PC-9 (cell line): Measurements from ENCODE around the gene VPS35.

ENCODE experiments used
- EZH2 ChIP-seq: fragments of 200-600 bp; sonication (generic); IDR thresholded peaks from 2 replicates; pipeline ENCODE4 v1.8.0; 2017; ENCODE audit warnings: antibody characterized with exemption, low read depth
- TF ChIP-seq, protein P1 (sequence below): fragments of 200-600 bp; sonication (generic); conservative IDR thresholded peaks from 2 replicates; pipeline ENCODE4 v1.6.1; 2017; ENCODE audit warnings: mixed run types, antibody characterized with exemption, mild to moderate bottlenecking, moderate library complexity

DNA sequence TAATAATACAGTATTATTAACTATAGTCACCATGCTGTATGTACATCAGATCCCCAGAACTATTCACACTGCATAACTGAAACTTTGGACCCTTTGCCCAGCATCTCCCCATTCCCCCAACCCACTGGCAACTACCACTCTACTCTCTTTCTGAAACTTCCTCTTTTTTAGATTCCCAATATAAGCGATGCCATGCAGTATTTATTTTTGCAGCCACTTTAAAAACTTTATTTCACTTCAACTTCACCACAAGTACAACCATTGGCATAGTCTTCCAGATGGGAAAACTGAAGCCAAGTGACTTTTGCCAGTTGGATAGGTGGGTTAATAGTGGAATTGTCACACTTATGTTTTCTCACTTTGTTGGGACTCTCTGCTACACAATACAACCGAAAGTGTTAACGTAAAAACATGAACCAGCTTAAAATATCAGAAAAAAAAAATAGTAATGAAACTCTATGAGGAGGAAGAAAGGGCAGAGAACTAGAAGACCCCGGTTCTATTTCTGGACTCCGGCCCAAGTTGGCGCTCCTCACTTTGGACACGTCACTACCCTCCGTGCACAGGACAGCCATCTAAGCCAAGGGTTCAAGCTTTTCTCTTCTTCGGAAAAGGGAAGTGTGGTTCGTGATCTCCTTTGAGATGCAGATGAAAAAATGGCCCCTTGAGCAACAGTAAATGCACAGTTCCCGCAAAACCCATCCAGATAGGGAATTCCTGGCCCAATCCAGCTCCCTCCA lies 68.5 kb downstream of the VPS35 start:
- TF ChIP-seq, protein P1, sequence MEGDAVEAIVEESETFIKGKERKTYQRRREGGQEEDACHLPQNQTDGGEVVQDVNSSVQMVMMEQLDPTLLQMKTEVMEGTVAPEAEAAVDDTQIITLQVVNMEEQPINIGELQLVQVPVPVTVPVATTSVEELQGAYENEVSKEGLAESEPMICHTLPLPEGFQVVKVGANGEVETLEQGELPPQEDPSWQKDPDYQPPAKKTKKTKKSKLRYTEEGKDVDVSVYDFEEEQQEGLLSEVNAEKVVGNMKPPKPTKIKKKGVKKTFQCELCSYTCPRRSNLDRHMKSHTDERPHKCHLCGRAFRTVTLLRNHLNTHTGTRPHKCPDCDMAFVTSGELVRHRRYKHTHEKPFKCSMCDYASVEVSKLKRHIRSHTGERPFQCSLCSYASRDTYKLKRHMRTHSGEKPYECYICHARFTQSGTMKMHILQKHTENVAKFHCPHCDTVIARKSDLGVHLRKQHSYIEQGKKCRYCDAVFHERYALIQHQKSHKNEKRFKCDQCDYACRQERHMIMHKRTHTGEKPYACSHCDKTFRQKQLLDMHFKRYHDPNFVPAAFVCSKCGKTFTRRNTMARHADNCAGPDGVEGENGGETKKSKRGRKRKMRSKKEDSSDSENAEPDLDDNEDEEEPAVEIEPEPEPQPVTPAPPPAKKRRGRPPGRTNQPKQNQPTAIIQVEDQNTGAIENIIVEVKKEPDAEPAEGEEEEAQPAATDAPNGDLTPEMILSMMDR = no peak
- TF ChIP-seq EZH2 = no peak
